ENCODE measurements around the gene OOSP1. TPM values are rescaled to one million over a fixed set of nuclear protein-coding genes. Genes with fewer than 3 reads are reported as not detected.

The OOSP1 gene
- total and polyA plus RNA-seq, 2 experiments from 2014 or later = 0.48 to 0.71 TPM

GRCh38 chr11:59984368-59984767 is 46.1 kb downstream of the OOSP1 start:
- DNase-seq (ENCODE audit: low read depth in 1 of 2, low spot score in 1 of 2) = no peak
- Histone ChIP-seq H3K27ac (no peak overlapping the region), H3K4me3 (no peak overlapping the region), H3K27me3 (no peaks in the 10 kb centered on the region), H3K4me1 (ENCODE audit: low read depth) (peaks cover 3% of the 10 kb centered on the region), H3K36me3 (no peaks in the 10 kb centered on the region), H3K9me3 (ENCODE audit: low read depth) (no peaks in the 10 kb centered on the region)
- TF ChIP-seq, protein P1, sequence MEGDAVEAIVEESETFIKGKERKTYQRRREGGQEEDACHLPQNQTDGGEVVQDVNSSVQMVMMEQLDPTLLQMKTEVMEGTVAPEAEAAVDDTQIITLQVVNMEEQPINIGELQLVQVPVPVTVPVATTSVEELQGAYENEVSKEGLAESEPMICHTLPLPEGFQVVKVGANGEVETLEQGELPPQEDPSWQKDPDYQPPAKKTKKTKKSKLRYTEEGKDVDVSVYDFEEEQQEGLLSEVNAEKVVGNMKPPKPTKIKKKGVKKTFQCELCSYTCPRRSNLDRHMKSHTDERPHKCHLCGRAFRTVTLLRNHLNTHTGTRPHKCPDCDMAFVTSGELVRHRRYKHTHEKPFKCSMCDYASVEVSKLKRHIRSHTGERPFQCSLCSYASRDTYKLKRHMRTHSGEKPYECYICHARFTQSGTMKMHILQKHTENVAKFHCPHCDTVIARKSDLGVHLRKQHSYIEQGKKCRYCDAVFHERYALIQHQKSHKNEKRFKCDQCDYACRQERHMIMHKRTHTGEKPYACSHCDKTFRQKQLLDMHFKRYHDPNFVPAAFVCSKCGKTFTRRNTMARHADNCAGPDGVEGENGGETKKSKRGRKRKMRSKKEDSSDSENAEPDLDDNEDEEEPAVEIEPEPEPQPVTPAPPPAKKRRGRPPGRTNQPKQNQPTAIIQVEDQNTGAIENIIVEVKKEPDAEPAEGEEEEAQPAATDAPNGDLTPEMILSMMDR (IDR thresholded peaks at IDR 0.05; ENCODE audit: low read depth, low read length) = no peak

- no peak for DNase-seq (ENCODE audit: low read depth in 1 of 2, low spot score in 1 of 2)
- no peak overlapping the region for H3K4me3 ChIP-seq
- no peaks in the 10 kb centered on the region for H3K36me3 ChIP-seq
- no peaks in the 10 kb centered on the region for H3K4me1 ChIP-seq (ENCODE audit: low read depth)
- no peaks in the 10 kb centered on the region for H3K9me3 ChIP-seq (ENCODE audit: low read depth)
- no peaks in the 10 kb centered on the region for H3K27me3 ChIP-seq
- no peak overlapping the region for H3K27ac ChIP-seq
- TF ChIP-seq, protein P1 (IDR thresholded peaks at IDR 0.05; ENCODE audit: low read depth, low read length) = no peak
Measured at GRCh38 chr11:59990421-59990820, 52.2 kb downstream of the OOSP1 start.

DNA sequence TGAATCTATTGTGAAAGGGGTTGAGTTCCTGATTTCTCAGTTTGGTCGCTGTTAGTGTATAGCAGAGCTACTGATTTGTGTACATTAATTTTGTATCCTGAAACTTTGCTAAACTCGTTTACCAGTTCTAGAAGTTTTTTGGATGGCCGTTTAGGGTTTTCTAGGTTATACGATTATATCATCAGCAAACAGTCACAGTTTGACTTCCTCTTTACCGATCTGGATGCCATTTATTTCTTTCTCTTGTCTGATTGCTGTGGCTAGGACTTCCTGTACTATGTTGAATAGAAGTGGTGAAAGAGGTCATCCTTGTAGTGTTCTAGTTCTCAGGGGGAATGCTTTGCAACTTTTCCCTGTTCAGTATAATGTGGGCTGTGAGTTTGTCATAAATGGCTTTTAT is 54.2 kb downstream of the OOSP1 start:
- Histone ChIP-seq H3K4me1 (ENCODE audit: low read depth) (no peaks in the 10 kb centered on the region), H3K9me3 (ENCODE audit: low read depth) (no peaks in the 10 kb centered on the region), H3K27ac (no peak overlapping the region), H3K27me3 (no peaks in the 10 kb centered on the region), H3K36me3 (no peaks in the 10 kb centered on the region), H3K4me3 (no peak overlapping the region)
- TF ChIP-seq, protein P1 (IDR thresholded peaks at IDR 0.05; ENCODE audit: low read depth, low read length) = no peak
- DNase-seq (ENCODE audit: low read depth in 1 of 2, low spot score in 1 of 2) = no peak

GRCh38 chr11:59997800-59998199 is 59.6 kb downstream of the OOSP1 start:
- no peaks in the 10 kb centered on the region for H3K36me3 ChIP-seq
- H3K4me3 ChIP-seq = no peak overlapping the region
- no peaks in the 10 kb centered on the region for H3K9me3 ChIP-seq (ENCODE audit: low read depth)
- no peak overlapping the region for H3K27ac ChIP-seq
- TF ChIP-seq, protein P1 (IDR thresholded peaks at IDR 0.05; ENCODE audit: low read depth, low read length) = no peak
- no peaks in the 10 kb centered on the region for H3K4me1 ChIP-seq (ENCODE audit: low read depth)
- DNase-seq (ENCODE audit: low read depth in 1 of 2, low spot score in 1 of 2) = no peak
- H3K27me3 ChIP-seq = no peaks in the 10 kb centered on the region

GRCh38 chr11:59999691-60000090 is 61.5 kb downstream of the OOSP1 start:
- no peak for DNase-seq (ENCODE audit: low read depth in 1 of 2, low spot score in 1 of 2)

More at GRCh38 chr11:59999691-60000090, 61.5 kb downstream of the OOSP1 start:
- no peak overlapping the region for H3K27ac ChIP-seq
- no peaks in the 10 kb centered on the region for H3K36me3 ChIP-seq
- no peaks in the 10 kb centered on the region for H3K27me3 ChIP-seq
- H3K4me3 ChIP-seq = no peak overlapping the region
- TF ChIP-seq, protein P1 (IDR thresholded peaks at IDR 0.05; ENCODE audit: low read depth, low read length) = no peak
- no peaks in the 10 kb centered on the region for H3K4me1 ChIP-seq (ENCODE audit: low read depth)
- H3K9me3 ChIP-seq (ENCODE audit: low read depth) = no peaks in the 10 kb centered on the region

Measured in cardiac muscle cell (in vitro differentiated cells and primary cell).